GM21737 (cell line): ENCODE measurements around the gene C20orf204.

ENCODE experiments used
- ATAC-seq: cut with Tn5 transposase; IDR thresholded peaks from one replicate; pipeline ENCODE4 v1.9.1; 2021; ENCODE audit warnings: mild to moderate bottlenecking, moderate library complexity; ENCODE audit not compliant: unreplicated experiment

C20orf204 gene

GRCh38 chr20:64069614-64070243 is 33.7 kb downstream of the C20orf204 start:
- ATAC-seq: no peak

- ATAC-seq: no peak
Observed at GRCh38 chr20:64070244-64070993, 34.4 kb downstream of the C20orf204 start.

GRCh38 chr20:64071341-64072332 is 35.7 kb downstream of the C20orf204 start:
- ATAC-seq: no peak

GRCh38 chr20:64072498-64073063 is 36.6 kb downstream of the C20orf204 start:
- no peak for ATAC-seq

GRCh38 chr20:64073476-64074183 is 37.6 kb downstream of the C20orf204 start:
- no peak for ATAC-seq

GRCh38 chr20:64074184-64074789 is 38.3 kb downstream of the C20orf204 start:
- no peak for ATAC-seq

GRCh38 chr20:64074963-64075362 is 39.0 kb downstream of the C20orf204 start:
- ATAC-seq: no peak

- ATAC-seq: no peak
Observed at GRCh38 chr20:64075556-64075955, 39.6 kb downstream of the C20orf204 start.

- no peak for ATAC-seq
Observed at GRCh38 chr20:64076061-64076997, 40.3 kb downstream of the C20orf204 start.

- no peak for ATAC-seq
Observed at GRCh38 chr20:64077094-64077493, 41.1 kb downstream of the C20orf204 start.

GRCh38 chr20:64077541-64077875 is 41.5 kb downstream of the C20orf204 start:
- no peak for ATAC-seq

GRCh38 chr20:64077876-64078551 is 42.0 kb downstream of the C20orf204 start:
- no peak for ATAC-seq

- no peak for ATAC-seq
Observed at GRCh38 chr20:64078934-64079272, 42.9 kb downstream of the C20orf204 start.

GRCh38 chr20:64079273-64080012 is 43.5 kb downstream of the C20orf204 start, which contains the start of gene RGS19:
Gene RGS19, minus strand, starts transcription at chr20:64079518. Its CDS starts 2,632 bp downstream, at chr20:64076886.
- ATAC-seq: peak; percentile 37

- peak; percentile 2 for ATAC-seq
Observed at GRCh38 chr20:64080013-64080812, 44.2 kb downstream of the C20orf204 start, which contains the start of gene OPRL1. Gene OPRL1, plus strand, starts transcription at chr20:64080082. Its CDS starts 12,639 bp downstream, at chr20:64092721.

GRCh38 chr20:64080813-64081623 is 45.0 kb downstream of the C20orf204 start:
- no peak for ATAC-seq
